Spleen (tissue), 11 donors: Measurements from ENCODE around the gene WDR1. TPM values are rescaled to one million over a fixed set of nuclear protein-coding genes. Genes with fewer than 3 reads are reported as not detected.

Experiments used
- DNase-seq: peaks from one replicate; pipeline ENCODE4 v3.0.0-alpha.2; 2020
- H3K27ac ChIP-seq, 8 donors: fragments of 200-600 bp; sonication (generic) in 7 of 8; 1 replicate in 4 of 8; 2 replicates in 4 of 8; pipeline versions ENCODE4 v1.5.0 to v1.8.0; 2016 to 2021; ENCODE audit warnings: inconsistent platforms in 4 of 8, mild to moderate bottlenecking in 4 of 8, moderate library complexity in 1 of 8
- H3K27me3 ChIP-seq, 7 donors: fragments of 200-600 bp; sonication (generic) in 6 of 7; replicated peaks in 1 of 7; 1 replicate in 4 of 7; 2 replicates in 3 of 7; pipeline versions ENCODE4 v1.5.0 to v1.8.0; 2016 to 2021; ENCODE audit warnings: inconsistent platforms in 3 of 7, mild to moderate bottlenecking in 1 of 7
- H3K36me3 ChIP-seq, 6 donors: fragments of 200-600 bp; sonication (generic) in 5 of 6; 1 replicate in 4 of 6; 2 replicates in 2 of 6; pipeline versions ENCODE4 v1.5.0 to v1.8.0; 2016 to 2021; ENCODE audit warnings: inconsistent platforms in 2 of 6
- H3K4me1 ChIP-seq, 6 donors: fragments of 200-600 bp; sonication (generic) in 5 of 6; 1 replicate in 3 of 6; 2 replicates in 3 of 6; pipeline versions ENCODE4 v1.5.0 to v1.8.0; 2016 to 2021; ENCODE audit warnings: inconsistent platforms in 3 of 6
- H3K4me3 ChIP-seq, 8 donors: fragments of 200-600 bp; sonication (generic) in 7 of 8; 1 replicate in 4 of 8; 2 replicates in 4 of 8; pipeline versions ENCODE4 v1.5.0 to v1.8.0; 2016 to 2021; ENCODE audit warnings: inconsistent platforms in 4 of 8, mild to moderate bottlenecking in 4 of 8, moderate library complexity in 2 of 8
- H3K9me3 ChIP-seq, 8 donors: fragments of 200-600 bp; sonication (generic) in 7 of 8; 1 replicate in 4 of 8; 2 replicates in 4 of 8; pipeline versions ENCODE4 v1.5.0 to v1.8.0; 2016 to 2021; ENCODE audit warnings: inconsistent platforms in 4 of 8
- POLR2A ChIP-seq, 3 donors: fragments of 450-650 bp; IDR thresholded peaks; one replicate each; pipeline ENCODE4 v1.5.1; 2017; ENCODE audit warnings: antibody characterized with exemption in 3 of 3, mild to moderate bottlenecking in 1 of 3
- POLR2AphosphoS5 ChIP-seq, 3 donors: sonication (generic); formaldehyde crosslinking; IDR thresholded peaks; one replicate each; pipeline ENCODE4 v1.5.1; 2017; ENCODE audit warnings: antibody characterized with exemption in 3 of 3
- WGBS, 5 donors: extraction: QIAGEN DNeasy Blood & Tissue Kit in 3 of 5; methylation state at CpG; one replicate each; pipeline versions ENCODE4 v1.1.5 to v1.1.7; 2013 to 2018; 5-methylcytosine and 5-hydroxymethylcytosine counted together
- intact Hi-C: fragments of 100-400 bp; cut with DNase I; formaldehyde crosslinking; loops from one replicate; pipeline ENCODE4 v1.15.0; 2023; ENCODE audit warnings: low total_unique reads
- polyA plus RNA-seq, 3 donors: library from polyadenylated mRNA; stranded (reverse); fragments of 200-250 nt; gene quantifications; one replicate each; pipeline ENCODE4 v1.2.1, GENCODE V29; 2013
- total RNA-seq, 7 donors: library from RNA; depleted of rRNA in 3 of 7; stranded (reverse); fragments of >200 nt in 3 of 7; fragmentation: NEBNext Ultra II Directional in 4 of 7; extraction: Animal tissue kit (Norgen Biotek cat#: 25700) in 4 of 7; gene quantifications; one replicate each; pipeline versions ENCODE4 v1.1.0 to v1.2.1, GENCODE V29; 2016 to 2021
- TF ChIP-seq, protein P1 (sequence below), 11 experiments: fragments of 200-600 bp in 7 of 11; fragments of 450-650 bp in 4 of 11; sonication (generic) in 4 of 11; IDR thresholded peaks in 8 of 11; conservative IDR thresholded peaks in 3 of 11; 1 replicate in 7 of 11; 2 replicates in 4 of 11; pipeline versions ENCODE4 v1.4.0 to v1.8.0; 2016 to 2021; ENCODE audit warnings: antibody characterized with exemption in 11 of 11, inconsistent platforms in 4 of 11, mild to moderate bottlenecking in 1 of 11
- donor health status: healthy with polysubstance abuse.
- donor health status: DM: no; HTN: no; CAD: no; lungs with moderate emphysema.
- donor health status: DM: no; HTN: no; CAD: no.
- donor health status: Bipolar disorder and iron deficiency.
- donor health status: healthy.
- donor health status: DM: no; HTN: no; CAD: no.
- donor health status: DM: yes; HTN: yes; CAD: no.

WDR1 gene
- total and polyA plus RNA-seq, 10 donors = 56.6 to 377 (median 147) TPM

DNA sequence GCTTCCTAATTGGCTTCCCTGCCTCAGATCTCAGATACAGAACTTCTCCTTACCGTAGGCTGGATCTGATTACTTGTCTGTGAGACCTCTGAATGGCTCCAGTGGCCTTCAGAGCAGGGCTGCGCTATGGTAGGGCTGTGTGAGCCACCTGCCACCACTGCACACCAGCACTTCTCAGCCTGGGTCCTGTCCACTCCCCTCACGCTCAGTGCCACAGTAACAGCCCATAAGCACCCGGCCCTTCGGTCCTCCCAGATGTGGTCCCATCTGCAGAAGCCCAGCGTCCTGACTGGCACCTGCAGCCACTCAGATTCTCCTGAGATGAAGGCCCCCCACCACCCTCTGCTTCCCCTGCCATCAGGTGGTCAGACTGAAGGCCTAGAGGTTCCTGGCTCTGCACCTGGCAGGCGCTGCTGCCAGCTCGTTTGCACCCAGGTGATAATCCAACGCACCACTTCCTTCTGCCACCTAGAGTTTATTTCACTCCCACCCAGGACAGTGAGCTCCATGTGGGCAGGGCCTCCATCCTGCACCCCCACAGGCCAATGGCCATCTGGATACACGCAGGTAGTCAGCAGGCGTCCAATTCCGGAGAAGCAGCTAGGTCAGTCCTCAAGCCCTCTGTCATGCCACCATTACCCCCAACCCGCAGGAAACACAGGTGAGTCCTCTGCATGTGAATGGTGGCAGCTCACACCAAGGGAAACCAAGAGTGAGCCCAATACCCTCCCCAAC is 5.4 kb downstream of the WDR1 start:
- peak overlapping the region in 1 of 8 donors; percentile 21 for H3K27ac ChIP-seq
- peaks cover 0 to 95% (median 80%) of the 10 kb centered on the region in 6 donors for H3K36me3 ChIP-seq
- no peak for DNase-seq
- H3K9me3 ChIP-seq = no peaks in the 10 kb centered on the region
- peak in 2 of 3 donors; percentile 16 to 50 for TF ChIP-seq POLR2AphosphoS5 (IDR thresholded peaks at IDR 0.05)
- TF ChIP-seq, protein P1, sequence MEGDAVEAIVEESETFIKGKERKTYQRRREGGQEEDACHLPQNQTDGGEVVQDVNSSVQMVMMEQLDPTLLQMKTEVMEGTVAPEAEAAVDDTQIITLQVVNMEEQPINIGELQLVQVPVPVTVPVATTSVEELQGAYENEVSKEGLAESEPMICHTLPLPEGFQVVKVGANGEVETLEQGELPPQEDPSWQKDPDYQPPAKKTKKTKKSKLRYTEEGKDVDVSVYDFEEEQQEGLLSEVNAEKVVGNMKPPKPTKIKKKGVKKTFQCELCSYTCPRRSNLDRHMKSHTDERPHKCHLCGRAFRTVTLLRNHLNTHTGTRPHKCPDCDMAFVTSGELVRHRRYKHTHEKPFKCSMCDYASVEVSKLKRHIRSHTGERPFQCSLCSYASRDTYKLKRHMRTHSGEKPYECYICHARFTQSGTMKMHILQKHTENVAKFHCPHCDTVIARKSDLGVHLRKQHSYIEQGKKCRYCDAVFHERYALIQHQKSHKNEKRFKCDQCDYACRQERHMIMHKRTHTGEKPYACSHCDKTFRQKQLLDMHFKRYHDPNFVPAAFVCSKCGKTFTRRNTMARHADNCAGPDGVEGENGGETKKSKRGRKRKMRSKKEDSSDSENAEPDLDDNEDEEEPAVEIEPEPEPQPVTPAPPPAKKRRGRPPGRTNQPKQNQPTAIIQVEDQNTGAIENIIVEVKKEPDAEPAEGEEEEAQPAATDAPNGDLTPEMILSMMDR (IDR thresholded peaks at IDR 0.05 in 8 of 11, conservative IDR thresholded peaks at IDR 0.05 in 3 of 11) = no peak
- H3K27me3 ChIP-seq = no peaks in the 10 kb centered on the region
- H3K4me3 ChIP-seq = peak overlapping the region in 1 of 8 donors; percentile 0
- WGBS, 5 donors = 90 to 97% (median 93%) methylated on average over 13 of the region's 13 CpGs
- intact Hi-C loops = no loop called here
- H3K4me1 ChIP-seq = peaks cover 34 to 99% (median 94%) of the 10 kb centered on the region in 6 donors

DNA sequence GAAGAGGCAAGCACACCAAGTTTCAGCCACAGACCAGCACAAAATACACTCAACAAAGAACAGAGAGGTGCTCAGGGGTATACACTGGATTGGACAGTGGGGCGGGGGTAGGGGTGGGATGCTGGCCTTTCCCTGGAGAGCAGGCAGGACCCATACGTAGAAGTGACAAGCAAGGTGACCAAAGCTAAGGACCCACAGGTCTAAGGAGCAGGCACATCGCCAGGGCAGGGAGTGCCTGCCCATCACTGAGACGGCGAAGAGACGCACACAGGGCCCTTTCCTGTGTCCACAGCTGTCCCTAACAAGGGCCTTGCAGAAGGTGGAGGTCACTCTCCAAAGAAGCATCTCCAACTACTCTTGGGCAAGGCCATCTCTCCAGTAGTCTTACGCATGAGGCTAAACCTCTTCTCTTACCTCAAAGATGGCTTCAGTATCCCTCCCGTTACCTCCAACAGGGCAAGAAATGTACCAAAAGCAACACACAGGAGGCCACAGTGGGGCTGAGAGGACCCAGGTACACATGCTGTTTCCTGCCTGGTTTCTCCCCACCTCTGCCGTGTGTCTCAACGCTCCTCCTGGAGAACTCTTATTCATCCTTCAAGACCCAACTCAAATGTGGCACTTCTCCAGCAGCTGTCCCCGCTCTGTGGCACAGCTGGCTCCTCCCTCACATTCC is 6.5 kb downstream of the WDR1 start:
- Histone ChIP-seq H3K27ac (peak overlapping the region in 2 of 8 donors; percentile 22 to 61), H3K36me3 (peaks cover 0 to 100% (median 79%) of the 10 kb centered on the region in 6 donors), H3K9me3 (no peaks in the 10 kb centered on the region), H3K4me1 (peaks cover 35 to 100% (median 97%) of the 10 kb centered on the region in 6 donors), H3K27me3 (no peaks in the 10 kb centered on the region), H3K4me3 (peak overlapping the region in 1 of 8 donors; percentile 13)
- 87 to 92% (median 90%) methylated on average over 11 of the region's 11 CpGs for WGBS, 5 donors
- DNase-seq = no peak
- TF ChIP-seq POLR2AphosphoS5 (IDR thresholded peaks at IDR 0.05) (peak in 1 of 3 donors; percentile 19), POLR2A (IDR thresholded peaks at IDR 0.05) (no peak)
- TF ChIP-seq, protein P1 (IDR thresholded peaks at IDR 0.05 in 8 of 11, conservative IDR thresholded peaks at IDR 0.05 in 3 of 11) = no peak
- intact Hi-C loops = no loop called here

DNA sequence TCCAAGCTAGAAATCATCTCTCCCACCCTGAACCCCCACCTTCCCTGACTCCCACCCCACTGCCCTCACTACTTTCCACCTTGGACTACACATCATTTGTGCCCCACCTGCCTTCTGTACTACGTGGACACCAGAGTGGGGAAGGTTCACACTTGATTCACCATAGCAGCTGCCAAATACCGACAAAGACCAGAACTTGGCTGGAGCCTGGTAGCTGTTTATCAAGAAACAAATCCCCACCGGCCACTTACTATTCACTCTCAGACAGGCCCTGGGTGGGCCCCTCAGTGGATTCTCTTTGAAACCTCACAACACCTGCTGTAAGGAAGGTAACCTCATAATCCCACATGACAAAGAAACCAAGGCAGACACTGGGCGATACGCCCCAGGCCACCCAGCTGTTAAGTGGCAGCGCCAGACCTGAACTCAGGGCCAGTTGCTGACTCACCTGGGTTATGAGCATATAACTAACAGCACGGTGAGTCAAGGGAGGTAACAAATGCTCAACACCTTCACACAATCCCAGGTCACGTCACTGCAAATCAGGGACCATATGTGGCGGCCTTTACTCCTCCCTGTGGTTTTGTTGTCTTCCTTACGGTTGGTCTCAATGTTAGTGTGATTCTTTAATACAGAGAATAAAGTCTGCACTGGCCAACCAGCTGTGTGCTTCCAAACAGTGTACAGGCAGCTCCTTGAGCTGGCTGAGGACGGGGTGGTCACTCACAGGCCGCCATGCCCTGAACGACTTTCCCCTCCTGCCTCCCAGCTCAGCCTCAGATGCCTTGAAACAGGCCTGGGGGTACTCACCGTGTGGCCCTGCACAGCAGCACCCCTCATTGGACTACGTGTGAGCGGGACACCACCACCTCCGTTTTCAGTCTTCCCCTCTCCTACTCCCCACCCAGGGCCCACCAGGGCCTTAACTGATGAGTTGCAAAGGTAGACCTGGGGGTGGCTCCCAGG is 7.5 kb downstream of the WDR1 start:
- TF ChIP-seq POLR2AphosphoS5 (IDR thresholded peaks at IDR 0.05) = peak in 1 of 3 donors; percentile 14
- TF ChIP-seq, protein P1 (IDR thresholded peaks at IDR 0.05 in 8 of 11, conservative IDR thresholded peaks at IDR 0.05 in 3 of 11) = no peak
- no peak for TF ChIP-seq POLR2A (IDR thresholded peaks at IDR 0.05)

More for the DNA sequence above, 7.5 kb downstream of the WDR1 start:
- no peaks in the 10 kb centered on the region for H3K9me3 ChIP-seq
- DNase-seq = no peak
- peaks cover 36 to 100% (median 95%) of the 10 kb centered on the region in 6 donors for H3K4me1 ChIP-seq
- H3K4me3 ChIP-seq = peak overlapping the region in 1 of 8 donors; percentile 13
- WGBS, 5 donors = 80 to 86% (median 83%) methylated on average over 17 of the region's 17 CpGs
- H3K36me3 ChIP-seq = peaks cover 0 to 100% (median 72%) of the 10 kb centered on the region in 6 donors
- intact Hi-C loops = no loop called here
- H3K27ac ChIP-seq = peak overlapping the region in 5 of 8 donors; percentile 19 to 62 (median 22)
- no peaks in the 10 kb centered on the region for H3K27me3 ChIP-seq
